ENCODE data around the gene SNTG2.

The SNTG2 gene

DNA sequence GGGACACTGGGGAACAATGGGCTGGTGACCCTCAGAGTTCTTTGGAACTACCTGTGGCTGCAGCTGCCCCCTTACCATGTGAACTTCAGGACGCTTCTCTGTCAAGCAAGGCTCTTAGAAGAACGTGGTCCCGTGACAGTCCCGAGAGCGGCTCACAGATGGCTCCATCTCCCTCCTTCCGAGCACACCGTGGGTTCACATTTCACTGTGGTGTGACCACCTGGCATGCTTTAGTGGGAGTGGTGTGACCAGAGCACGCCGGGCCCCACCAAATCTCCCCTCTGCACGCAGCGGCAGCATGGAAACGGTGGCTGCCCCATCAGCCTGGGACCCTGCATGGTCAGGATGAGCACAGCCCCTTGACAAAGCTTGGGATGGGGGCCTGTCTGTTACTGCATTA lies 452.9 kb downstream of the SNTG2 start:
- no peaks in the 10 kb centered on the region for H3K9me3 ChIP-seq (ENCODE audit: severe bottlenecking)
- DNase-seq (ENCODE audit: low spot score) (no peak), ATAC-seq (ENCODE audit: low read depth) (no peak)
- TF ChIP-seq, protein P1, sequence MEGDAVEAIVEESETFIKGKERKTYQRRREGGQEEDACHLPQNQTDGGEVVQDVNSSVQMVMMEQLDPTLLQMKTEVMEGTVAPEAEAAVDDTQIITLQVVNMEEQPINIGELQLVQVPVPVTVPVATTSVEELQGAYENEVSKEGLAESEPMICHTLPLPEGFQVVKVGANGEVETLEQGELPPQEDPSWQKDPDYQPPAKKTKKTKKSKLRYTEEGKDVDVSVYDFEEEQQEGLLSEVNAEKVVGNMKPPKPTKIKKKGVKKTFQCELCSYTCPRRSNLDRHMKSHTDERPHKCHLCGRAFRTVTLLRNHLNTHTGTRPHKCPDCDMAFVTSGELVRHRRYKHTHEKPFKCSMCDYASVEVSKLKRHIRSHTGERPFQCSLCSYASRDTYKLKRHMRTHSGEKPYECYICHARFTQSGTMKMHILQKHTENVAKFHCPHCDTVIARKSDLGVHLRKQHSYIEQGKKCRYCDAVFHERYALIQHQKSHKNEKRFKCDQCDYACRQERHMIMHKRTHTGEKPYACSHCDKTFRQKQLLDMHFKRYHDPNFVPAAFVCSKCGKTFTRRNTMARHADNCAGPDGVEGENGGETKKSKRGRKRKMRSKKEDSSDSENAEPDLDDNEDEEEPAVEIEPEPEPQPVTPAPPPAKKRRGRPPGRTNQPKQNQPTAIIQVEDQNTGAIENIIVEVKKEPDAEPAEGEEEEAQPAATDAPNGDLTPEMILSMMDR (IDR thresholded peaks at IDR 0.05; ENCODE audit: poor library complexity, severe bottlenecking): no peak
- no peak overlapping the region for H3K4me3 ChIP-seq (ENCODE audit: severe bottlenecking)
- H3K36me3 ChIP-seq (ENCODE audit: low read depth): no peaks in the 10 kb centered on the region
- no peaks in the 10 kb centered on the region for H3K27me3 ChIP-seq (ENCODE audit: insufficient read depth, poor library complexity, severe bottlenecking)
- H3K4me1 ChIP-seq (ENCODE audit: insufficient read depth, poor library complexity, severe bottlenecking): peaks cover 11% of the 10 kb centered on the region
- no peak overlapping the region for H3K27ac ChIP-seq (ENCODE audit: poor library complexity, severe bottlenecking)

- no peak for ATAC-seq (ENCODE audit: low read depth)
- TF ChIP-seq, protein P1 (IDR thresholded peaks at IDR 0.05; ENCODE audit: poor library complexity, severe bottlenecking): no peak
- H3K27me3 ChIP-seq (ENCODE audit: insufficient read depth, poor library complexity, severe bottlenecking): no peaks in the 10 kb centered on the region
- peaks cover 11% of the 10 kb centered on the region for H3K4me1 ChIP-seq (ENCODE audit: insufficient read depth, poor library complexity, severe bottlenecking)
- peak overlapping the region; percentile 19 for H3K27ac ChIP-seq (ENCODE audit: poor library complexity, severe bottlenecking)
- H3K9me3 ChIP-seq (ENCODE audit: severe bottlenecking): no peaks in the 10 kb centered on the region
- no peaks in the 10 kb centered on the region for H3K36me3 ChIP-seq (ENCODE audit: low read depth)
- no peak overlapping the region for H3K4me3 ChIP-seq (ENCODE audit: severe bottlenecking)
- DNase-seq (ENCODE audit: low spot score): no peak
Observed at GRCh38 chr2:1405124-1405523, 454.5 kb downstream of the SNTG2 start.

DNA sequence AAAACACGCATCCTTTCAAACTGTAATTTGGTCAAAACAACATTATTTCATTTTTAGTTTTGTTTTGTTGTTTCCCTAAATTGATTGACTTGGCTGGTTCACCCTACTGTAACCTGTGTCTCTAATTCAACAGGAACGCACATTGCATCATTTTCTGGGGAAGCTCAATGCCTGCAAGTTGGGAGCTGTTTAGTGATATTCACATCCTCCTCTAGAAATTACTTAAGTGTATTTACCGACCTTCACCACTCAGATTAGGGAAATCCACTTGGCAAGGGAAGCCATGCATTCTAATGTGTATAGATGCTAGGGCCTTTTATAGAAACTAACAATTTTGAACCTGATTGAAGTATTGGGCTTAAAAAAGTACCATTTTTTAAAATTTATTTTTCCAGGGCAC lies 455.3 kb downstream of the SNTG2 start:
- no peaks in the 10 kb centered on the region for H3K27me3 ChIP-seq (ENCODE audit: insufficient read depth, poor library complexity, severe bottlenecking)
- TF ChIP-seq, protein P1 (IDR thresholded peaks at IDR 0.05; ENCODE audit: poor library complexity, severe bottlenecking): no peak
- peaks cover 11% of the 10 kb centered on the region for H3K4me1 ChIP-seq (ENCODE audit: insufficient read depth, poor library complexity, severe bottlenecking)
- H3K36me3 ChIP-seq (ENCODE audit: low read depth): no peaks in the 10 kb centered on the region
- peak overlapping the region; percentile 19 for H3K27ac ChIP-seq (ENCODE audit: poor library complexity, severe bottlenecking)
- H3K4me3 ChIP-seq (ENCODE audit: severe bottlenecking): no peak overlapping the region
- DNase-seq (ENCODE audit: low spot score) (no peak), ATAC-seq (ENCODE audit: low read depth) (peak; percentile 85)
- no peaks in the 10 kb centered on the region for H3K9me3 ChIP-seq (ENCODE audit: severe bottlenecking)

DNA sequence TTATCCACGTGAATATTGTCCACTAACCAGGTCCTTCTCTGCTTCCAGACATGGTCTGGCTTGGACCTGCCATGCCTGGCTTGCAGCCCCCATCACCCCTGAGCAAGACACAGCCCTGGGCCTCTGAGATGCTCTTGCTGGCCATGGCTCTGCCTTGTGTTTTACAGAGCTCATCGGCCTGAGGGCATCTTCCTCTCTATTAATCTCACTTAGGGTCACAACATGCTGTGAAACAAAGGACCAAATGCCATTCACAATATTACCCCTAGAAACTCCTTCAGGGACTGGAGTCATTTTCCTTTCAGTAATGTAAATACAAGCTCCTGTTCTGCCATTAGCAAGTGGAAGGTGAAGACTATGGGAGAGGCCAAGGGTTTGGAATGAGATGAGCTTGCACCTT lies 455.8 kb downstream of the SNTG2 start:
- no peak overlapping the region for H3K4me3 ChIP-seq (ENCODE audit: severe bottlenecking)
- ATAC-seq (ENCODE audit: low read depth): no peak
- no peaks in the 10 kb centered on the region for H3K9me3 ChIP-seq (ENCODE audit: severe bottlenecking)
- peaks cover 11% of the 10 kb centered on the region for H3K4me1 ChIP-seq (ENCODE audit: insufficient read depth, poor library complexity, severe bottlenecking)
- no peaks in the 10 kb centered on the region for H3K27me3 ChIP-seq (ENCODE audit: insufficient read depth, poor library complexity, severe bottlenecking)
- H3K27ac ChIP-seq (ENCODE audit: poor library complexity, severe bottlenecking): peak overlapping the region; percentile 19
- DNase-seq (ENCODE audit: low spot score): no peak
- H3K36me3 ChIP-seq (ENCODE audit: low read depth): no peaks in the 10 kb centered on the region
- TF ChIP-seq, protein P1 (IDR thresholded peaks at IDR 0.05; ENCODE audit: poor library complexity, severe bottlenecking): no peak

DNA sequence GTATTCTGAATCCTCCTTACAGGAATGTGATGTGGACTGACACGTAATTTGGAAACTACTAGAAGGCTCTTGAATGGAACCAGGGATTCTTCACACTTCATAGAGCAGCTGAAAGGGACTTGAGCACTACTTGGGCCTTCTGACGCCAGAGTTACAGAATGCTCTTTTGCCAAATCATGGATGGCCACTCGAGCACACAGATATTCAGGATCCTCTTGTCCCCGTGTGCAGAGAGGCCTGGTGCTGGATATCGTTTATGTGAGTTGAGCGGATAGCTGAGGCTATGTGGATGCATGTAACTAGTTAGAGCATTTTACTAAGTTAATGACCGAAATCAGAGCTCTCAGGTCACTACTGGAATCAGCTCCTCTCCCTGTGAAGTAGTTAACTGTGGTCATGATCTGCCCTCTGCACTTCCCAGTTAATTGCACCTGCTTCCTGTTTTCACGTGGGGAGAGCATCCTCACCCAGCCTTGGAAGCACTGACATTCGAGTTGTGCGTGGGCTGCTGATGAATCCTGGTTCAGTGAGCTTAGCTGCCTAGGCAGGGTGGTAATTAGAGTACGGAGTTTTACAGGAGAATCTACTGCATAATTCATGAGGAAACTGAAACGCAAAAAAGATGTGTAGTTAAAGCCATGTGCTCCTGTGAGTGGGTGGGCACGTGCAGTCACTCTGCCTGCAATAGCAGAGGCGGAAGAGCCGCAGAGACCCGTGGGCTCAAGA lies 457.5 kb downstream of the SNTG2 start:
- TF ChIP-seq, protein P1 (IDR thresholded peaks at IDR 0.05; ENCODE audit: poor library complexity, severe bottlenecking): no peak
- no peaks in the 10 kb centered on the region for H3K27me3 ChIP-seq (ENCODE audit: insufficient read depth, poor library complexity, severe bottlenecking)
- DNase-seq (ENCODE audit: low spot score): no peak
- H3K4me3 ChIP-seq (ENCODE audit: severe bottlenecking): no peak overlapping the region
- no peaks in the 10 kb centered on the region for H3K36me3 ChIP-seq (ENCODE audit: low read depth)
- peaks cover 11% of the 10 kb centered on the region for H3K4me1 ChIP-seq (ENCODE audit: insufficient read depth, poor library complexity, severe bottlenecking)
- no peak for ATAC-seq (ENCODE audit: low read depth)
- H3K27ac ChIP-seq (ENCODE audit: poor library complexity, severe bottlenecking): no peak overlapping the region
- H3K9me3 ChIP-seq (ENCODE audit: severe bottlenecking): no peaks in the 10 kb centered on the region
